T1000 (cell line): ENCODE data around the gene AVPR1A.
"Not testable (repeated sequence)": the region's sequence is repeated elsewhere in the genome, so short reads cannot be mapped to it uniquely, and the experiment has no call there.

Experiments used
- DNase-seq: peaks from one replicate; lab custom pipeline; 2025; ENCODE audit warnings: mixed read lengths; lab: John Stamatoyannopoulos, UW

The AVPR1A gene

DNA sequence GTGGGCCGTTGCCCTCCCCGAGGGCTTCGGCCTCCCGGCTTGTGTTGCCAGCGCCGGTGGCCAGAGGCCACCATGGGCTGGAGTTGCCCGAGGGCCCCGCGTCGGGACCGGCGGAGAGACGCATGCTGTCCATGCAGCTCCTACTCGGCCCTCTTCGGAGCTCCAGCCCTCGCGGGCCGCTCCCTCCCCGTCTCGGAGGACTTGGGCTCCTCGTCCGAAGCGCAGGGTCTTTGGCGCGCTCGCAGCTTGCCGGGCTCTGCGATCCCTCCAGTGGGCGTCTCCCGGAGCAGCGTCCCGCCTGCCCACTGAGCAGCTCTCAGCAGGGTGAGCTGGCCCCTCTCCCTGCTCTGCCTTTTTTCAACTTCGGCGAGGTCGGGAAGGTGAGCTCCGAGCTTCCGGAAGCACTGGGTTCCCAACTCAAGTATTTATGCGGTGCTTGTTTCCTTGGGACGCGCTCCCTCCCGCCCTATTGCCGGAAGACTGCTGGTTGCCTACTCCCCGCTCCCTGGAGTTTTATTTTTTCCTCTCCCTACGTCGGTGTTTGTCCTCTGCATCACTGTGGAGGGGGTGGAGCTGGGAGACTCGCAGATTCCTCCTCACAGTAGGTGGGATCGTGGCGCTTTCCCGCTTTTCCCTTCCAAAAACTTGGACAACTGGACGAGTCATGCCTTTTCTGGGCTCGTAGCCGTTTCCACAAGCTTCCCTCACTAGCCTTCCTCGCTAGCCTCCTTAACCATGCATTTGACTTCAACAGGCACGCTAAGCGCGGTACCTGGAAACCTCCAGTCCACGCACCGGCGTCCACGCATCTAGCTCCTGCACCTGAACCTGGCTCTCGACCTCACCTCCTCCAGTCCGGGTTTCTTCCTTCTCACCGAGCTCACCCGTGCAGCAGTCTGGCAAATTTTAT, at the start of gene AVPR1A:
TSS of gene AVPR1A (minus strand) at position 489 of the 910 bp plus-strand sequence. CDS start at position 124, 365 bp downstream.
- DNase-seq: peak; percentile 40

DNA sequence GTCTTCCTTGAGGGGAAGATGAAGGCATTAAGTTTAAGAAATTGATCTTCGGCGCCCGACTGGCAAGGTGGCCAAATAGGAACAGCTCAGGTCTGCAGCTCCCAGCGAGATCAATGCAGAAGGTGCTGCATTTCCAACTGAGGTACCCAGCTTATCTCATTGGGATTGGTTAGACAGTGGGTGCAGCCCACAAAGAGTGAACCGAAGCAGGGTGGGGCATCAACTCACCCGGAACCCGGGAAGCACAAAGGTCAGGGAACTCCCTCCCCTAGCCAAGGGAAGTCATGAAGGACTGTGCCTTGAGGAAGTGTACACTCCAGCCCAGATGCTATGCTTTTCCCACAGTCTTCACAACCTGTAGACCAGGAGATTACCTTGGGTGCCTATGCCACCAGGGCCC, 45.2 kb upstream of the AVPR1A start:
- no peak for DNase-seq

DNA sequence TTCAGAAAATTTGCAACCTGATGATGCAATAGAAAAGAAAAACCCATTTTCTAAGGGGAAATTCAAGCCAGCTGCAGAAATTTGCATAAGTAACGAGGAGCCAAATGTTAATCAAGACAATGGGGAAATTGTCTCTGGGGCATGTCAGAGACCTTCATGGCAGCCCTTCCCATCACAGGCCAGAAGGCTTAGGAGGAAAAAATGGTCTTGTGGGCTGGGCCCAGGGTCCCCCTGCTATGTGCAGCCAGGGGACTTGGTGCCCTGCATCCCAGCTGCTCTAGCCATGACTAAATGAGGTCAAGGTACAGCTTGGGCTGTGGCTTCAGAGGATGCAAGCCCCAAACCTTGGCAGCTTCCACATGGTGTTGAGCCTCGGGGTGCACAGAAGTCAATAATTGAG, 28.2 kb upstream of the AVPR1A start:
- DNase-seq: no peak

DNA sequence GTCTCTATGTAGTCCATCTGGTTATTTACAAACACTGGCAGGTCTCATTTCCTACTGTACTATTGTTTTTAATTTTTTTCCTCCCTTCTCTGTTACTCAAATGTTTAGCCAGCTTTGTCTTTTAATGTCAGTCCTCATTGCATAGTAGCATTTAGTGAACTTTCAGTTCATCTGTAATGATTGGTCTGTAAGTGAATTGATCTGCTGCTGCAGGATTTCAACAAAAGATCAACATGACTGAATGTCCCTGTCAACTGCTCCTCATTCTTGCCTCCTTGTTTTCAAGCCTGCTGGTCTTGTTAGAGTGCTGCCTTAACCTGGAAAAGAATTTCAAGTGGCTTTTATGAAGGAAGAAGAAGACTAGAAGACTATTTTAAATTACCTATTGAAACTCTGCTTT, 19.3 kb upstream of the AVPR1A start:
- DNase-seq: no peak

DNA sequence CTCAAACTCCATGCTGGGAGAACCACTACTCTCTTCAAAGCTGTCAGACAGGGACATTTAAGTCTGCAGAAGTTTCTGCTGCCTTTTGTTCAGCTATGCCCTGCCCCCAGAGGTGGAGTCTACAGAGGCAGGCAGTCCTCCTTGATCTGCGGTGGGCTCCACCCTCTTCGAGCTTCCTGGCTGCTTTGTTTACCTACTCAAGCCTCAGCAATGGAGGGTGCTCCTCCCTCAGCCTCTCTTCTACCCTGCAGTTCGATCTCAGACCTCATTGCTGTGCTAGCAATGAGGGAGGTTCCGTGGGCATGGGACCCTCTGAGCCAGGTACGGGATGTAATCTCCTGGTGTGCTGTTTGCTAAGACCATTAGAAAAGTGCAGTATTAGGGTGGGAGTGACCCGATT, 16.7 kb upstream of the AVPR1A start:
- not testable (repeated sequence) for DNase-seq

DNA sequence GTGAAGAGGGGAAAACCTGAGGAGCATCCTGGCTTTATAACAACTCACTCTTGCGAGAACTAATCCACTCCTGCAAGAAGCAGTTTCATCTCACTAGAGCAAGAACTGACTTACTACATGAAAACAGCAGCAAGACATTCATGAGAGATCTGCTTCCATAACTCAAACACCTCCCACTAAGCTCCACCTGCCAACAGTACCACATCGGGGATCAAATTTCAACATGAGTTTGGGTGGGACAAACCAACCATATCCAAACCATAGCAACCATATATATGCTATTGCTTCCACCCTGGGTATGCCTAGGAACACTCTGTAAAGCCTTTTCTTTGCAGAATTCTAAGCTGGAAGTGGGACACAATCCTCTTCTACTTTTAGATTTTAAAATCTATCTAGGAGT, 13.9 kb upstream of the AVPR1A start:
- no peak for DNase-seq

DNA sequence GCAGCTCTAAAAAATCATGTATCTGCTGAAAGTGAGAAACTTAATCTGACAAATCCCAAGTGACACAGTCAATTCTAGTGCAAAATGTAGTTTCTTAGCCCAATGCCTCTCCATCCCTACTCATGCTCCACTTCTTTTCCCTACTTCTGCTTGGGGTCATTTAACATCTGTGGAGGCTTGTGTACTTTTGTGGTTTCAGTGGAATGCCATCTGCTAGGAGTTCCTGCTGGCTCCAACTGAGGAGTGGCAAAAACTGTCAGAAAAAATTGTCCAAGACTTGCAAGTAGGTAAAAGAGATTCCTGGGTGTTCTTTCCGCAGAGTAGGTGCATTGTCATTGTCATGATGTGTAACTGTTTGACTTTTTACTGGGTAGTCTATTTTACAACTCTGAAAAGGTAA, 12.5 kb upstream of the AVPR1A start:
- no peak for DNase-seq

DNA sequence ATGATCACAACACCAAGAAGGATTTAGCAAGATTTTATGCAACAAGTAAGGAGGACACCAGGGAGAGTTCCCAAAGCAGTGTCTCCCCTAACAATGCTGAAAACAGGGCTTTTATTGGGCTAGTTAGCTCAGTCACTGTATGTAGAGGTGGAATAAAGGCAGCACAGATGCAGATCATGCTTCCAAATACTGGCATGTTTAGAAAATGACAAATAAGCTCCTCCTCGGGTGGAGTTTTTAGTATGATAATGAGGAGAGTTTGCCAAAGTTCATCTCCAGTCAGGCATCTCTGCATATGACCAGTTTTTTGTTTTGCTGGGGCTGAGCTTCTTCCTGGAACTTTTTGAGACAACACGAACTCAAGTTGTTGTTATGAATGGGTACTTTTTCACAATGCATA, 4.4 kb upstream of the AVPR1A start:
- DNase-seq: no peak

DNA sequence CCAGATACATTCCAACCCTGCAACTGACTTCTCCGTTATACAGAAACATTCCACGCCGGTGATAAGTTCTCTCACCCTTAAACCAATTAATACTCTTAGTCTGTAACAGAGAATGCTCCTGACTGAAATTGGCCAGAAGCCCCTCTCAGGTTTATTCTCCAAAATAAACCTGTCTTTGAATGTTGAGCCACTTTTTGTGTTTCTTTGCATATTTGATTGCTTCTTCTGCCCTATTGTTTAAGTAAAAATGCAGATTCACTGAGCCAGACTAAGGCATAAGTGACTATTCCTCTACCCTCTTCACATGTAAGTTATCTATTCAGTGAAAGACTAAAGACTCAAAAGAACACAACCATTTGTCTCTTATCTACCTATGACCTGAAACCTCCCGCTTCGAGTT, 3.6 kb upstream of the AVPR1A start:
- DNase-seq: no peak

DNA sequence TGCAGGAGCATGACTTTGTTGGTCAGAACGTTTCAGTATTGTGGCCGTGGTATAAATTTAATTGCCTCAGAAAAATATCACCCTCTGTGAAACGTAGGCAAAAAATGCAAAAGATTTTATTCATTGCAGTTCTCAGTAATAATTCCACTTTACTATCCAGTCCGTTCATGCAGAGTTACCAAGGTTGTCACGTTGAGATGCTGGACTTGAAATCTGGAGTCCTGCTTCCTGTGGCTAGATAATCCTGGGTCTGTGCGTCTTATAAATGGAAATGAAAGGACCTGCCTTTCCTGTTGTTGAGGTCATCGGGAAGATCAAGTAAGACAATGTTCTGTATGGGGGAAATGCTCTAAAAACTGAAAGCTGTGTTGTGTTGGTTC, 1.3 kb upstream of the AVPR1A start:
- DNase-seq: no peak

DNA sequence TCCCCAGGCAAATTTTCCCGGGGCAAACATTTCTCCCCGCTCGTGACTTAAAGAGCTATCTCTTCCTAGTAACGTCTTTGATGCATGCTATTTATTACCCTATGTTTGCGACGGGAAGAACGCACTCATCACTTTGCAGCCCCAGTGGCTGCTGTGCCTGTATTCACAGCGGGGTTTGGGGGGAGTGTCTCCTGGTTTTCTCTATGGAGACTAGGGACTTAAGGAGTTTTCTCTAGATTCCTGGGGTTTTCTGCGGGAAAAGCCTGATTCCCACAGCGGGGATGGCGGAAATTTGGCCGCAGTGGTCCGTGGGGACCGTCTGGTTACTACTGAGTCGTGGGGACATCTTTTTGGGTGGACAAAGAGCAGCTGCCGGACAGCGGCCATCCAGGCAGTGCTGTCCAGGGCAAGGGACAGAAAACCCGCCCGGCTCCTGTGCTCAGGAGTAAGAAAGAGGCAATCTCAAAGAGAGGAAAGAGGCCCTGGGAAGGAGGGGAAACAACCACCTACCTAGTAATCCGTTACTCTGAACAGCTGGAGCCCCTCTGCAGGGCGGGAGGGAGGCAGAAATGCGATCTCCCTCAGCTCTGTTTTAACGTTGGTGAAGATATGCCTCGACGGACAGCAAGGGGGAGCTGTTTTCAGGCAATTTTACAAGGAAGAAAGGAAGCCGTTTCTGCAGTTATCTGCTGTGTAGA, 771 bp upstream of the AVPR1A start:
- DNase-seq: peak; percentile 46

DNA sequence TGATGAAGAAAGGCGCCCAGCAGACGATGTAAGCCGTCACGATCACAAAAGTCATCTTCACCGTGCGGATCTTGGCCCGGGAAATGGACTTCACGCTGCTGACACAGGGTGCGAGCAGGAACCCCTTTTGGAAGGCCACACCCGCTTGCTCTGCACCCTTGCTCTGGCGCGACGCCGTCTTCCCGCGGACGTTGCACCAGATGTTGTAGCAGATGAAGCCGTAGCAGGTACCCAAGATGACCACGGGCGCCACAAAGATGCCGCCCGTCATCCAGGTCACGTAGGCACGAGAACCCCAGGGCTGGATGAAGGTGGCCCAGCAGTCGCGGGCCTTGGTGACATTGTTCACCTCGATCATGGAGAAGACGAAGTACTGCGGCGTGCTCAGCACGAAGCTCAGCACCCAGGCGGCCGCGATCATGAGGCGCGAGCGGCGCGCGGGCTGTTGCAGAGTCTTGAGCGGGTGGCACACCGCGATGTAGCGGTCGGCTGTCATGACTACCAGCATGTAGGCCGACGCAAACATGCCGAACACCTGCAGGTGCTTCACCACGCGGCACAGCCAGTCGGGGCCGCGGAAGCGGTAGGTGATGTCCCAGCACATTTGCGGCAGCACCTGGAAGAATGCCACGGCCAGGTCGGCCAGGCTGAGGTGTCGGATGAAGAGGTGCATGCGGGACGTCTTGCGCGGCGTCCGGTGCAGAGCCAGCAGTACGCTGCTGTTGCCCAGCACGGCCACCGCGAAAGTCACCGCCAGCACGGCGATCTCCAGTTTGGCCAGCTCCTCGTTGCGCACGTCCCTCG, 890 bp downstream of the AVPR1A start:
- DNase-seq: no peak

DNA sequence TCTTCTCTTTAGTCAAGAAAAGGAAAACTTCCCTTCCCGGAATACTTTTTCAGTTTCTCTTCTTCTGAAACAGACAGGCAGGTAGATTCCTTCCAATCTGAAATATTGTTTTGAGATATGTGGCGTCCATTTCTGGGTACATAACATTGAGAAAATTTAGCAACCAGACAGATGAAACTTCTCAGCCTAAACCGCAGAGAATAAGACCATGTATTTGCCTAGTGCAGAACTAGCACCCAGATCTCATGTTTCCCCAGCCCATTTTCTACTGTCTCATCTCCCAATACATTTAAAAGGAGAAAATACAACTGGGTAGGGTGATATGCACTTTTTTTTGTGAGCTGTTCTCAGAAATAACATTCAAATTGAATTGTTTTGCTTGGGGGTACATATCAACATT, 6.4 kb downstream of the AVPR1A start:
- no peak for DNase-seq

DNA sequence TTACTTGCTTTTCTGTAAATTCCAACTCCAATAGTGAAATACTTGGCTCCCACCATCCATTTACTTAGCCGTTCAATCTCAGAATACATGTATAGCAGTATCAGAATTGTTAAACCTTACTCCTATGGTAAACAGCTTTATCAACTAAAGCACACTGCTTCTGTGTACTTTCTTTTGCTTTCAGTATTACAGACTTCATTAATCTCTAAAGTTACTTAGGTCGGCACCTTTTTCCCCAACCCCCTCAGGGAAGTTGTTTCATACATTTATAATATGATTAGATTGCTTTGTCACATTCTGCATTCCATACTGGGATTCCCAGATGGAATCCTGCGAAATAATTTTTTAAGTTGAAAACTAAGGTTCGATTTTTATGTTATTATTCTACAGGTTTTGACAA, 12.5 kb downstream of the AVPR1A start:
- DNase-seq: no peak

DNA sequence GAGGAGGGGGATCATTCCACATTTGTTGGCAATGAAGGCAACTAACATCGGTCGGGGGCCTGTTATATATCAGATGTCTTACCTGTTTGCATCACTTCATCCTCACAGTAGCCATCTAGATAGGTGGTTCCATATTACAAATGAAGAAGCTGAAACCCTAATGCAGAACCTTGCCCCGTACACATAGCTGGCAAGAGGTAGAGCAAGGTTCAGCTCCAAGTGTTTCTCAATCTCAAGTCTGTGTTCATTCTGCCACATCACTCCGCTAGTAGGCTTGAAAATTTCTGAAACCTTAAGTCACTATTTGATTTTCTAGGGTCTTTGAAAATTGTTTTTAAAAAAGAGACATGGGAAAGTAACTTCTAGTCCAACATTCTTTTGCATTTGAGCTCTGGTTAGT, 17.0 kb downstream of the AVPR1A start:
- DNase-seq: no peak

DNA sequence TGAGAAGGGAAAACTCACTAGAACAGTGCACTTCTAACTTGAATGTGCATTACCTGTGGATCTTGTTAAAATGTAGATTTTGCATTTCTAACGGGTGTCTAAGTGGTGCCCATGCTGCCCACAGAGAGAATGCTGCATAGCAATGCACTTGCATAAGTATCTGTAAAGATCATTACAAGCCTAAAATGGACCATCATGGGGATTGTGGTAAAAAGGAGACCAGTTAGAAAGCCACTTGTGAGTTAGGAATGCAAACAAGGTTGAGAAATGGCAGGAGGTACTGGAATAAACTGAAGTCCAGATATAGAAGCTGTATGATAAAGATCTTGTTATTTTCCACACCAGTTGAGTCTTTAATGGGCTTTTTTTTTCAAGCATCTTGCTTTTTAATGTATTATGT, 18.8 kb downstream of the AVPR1A start:
- no peak for DNase-seq

DNA sequence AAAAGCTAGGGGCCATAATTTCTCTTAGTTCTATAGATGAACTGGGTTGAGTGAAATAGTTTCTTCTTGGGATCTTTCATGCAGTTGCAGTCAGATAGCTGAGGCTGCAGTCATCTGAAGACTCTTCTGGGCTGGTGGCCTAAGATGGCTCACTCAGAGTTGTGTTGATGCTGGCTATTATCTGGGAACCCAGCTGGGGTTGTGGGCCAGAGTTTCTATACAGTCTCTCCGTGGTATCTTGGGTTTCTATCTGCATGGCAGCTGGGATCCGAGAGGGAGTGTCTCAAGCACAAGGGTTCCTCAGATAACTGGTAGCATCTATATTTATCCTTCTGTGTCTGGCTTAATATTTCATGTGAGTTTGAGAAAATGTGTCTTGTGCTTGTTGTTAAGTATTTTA, 21.1 kb downstream of the AVPR1A start:
- DNase-seq: no peak

DNA sequence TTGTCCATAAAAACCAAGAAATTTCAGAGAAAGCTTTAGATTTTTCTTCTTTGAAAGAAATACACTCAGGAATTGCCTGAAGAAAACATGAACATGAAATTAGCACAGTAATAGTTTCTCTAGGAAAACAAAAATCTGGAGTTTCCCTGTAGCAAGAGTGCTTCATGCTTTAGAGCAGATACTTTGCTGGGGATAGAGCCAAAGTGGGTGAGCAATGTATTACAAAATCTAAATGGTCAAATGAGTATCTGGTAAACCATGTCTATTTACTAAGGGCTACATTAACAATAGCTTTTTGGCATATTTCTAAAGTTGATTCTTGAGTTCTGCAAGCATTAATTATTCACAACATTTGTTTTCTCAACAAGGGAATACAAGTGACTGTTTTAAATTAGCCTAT, 26.2 kb downstream of the AVPR1A start:
- no peak for DNase-seq

DNA sequence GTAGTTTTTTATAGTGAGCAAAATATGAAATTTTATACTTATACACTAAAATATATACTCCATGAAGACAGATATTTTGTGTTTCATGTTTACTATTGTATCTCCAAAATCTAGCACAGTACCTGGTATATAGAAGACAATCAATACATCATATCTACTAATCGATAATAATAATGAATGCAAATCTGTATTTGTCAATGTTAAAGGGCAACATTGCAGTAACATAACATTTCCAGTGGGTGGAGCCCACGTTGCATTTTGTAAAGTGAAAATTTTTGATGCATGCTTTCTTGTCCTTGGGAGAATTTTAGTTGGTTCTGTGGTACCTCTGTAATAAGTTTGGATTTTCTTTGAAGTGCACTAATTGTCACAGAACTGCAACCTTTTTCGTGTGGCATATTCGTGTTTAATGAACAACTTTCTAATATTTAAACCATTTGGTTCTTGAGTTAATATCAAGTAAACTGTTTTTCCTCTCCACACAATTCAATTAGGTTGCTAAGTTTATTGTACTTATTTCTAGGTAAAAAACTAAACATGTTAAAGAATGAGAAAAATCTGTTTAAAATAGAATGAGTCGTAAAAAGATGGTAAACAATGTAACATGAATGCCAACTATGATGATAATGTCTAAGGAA, 47.4 kb downstream of the AVPR1A start:
- DNase-seq: no peak

DNA sequence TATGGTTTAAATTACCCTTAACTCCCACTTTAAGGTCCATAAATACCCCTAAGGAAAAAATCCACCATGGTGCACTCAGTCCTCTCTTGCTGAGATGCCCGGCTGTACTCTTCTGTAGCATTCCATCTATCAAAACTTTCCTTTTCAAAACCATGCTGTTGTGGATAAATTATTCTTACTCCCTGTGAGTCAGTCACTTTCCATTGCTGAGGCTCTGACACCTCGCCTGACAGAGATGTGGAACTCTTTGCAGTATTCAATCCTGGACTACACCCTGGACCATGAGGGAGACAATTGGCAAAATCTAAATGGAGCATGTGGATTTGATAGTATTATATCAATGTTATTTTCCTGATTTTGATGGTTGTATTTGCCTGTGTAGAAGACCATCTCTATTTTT, 49.1 kb downstream of the AVPR1A start:
- no peak for DNase-seq

DNA sequence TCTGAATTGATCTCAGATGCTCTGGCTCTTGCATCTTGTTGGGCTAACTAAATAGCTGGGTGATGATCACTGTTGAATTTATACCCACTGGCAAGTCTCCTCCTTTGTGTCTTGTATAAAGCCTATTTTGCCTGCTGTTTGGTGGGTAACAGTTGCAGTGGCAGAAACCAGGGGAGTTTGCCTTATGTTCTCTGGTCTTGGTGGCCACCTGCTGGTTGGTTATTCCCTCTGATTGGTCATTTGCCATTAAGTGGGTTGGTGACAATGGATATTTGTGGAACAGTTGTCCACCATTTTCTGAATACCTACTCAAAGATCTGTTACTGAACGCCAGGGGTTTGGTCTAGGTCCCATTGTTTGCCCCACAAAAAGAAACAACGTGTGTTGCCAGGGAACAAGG, 52.1 kb downstream of the AVPR1A start:
- no peak for DNase-seq

DNA sequence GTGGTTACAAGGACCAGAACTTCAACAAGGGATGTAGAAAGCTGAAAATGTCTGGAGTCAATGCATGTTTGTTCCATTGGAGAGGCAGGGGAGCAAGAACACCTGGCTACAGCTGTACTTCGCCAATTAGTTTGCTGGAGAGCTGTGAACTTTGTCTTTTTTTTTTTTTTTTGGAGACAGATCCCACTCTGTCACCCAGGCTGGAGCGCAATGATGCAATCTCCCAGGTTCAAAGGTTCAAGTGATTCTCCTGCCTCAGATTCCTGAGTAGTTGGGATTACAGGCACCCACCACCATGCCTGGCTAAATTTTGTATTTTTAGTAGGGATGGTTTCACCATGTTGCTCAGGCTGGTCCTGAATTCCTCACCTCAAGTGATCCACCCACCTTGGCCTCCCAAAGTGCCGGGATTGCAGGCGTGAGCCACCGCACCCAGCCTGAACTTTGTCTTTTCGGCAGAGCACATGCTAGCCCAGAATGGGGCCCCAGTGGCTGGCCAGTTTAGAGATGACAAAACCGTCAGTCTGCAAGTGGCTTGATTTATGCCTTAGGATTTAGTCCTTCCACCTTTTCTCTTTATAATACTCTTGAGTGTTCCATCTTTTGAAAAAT, 55.5 kb downstream of the AVPR1A start:
- DNase-seq: no peak
